GM19351 (cell line): ENCODE results near the gene FDXACB1.

Source experiments
- ATAC-seq: cut with Tn5 transposase; IDR thresholded peaks from one replicate; pipeline ENCODE4 v1.9.1; 2021; ENCODE audit warnings: mild to moderate bottlenecking, moderate library complexity; ENCODE audit not compliant: unreplicated experiment

Gene FDXACB1

GRCh38 chr11:111845276-111846028 is 33.5 kb downstream of the FDXACB1 start:
- no peak for ATAC-seq

GRCh38 chr11:111843661-111844060 is 35.3 kb downstream of the FDXACB1 start:
- no peak for ATAC-seq

- ATAC-seq = peak; percentile 76
These were observed 37.5 kb downstream of the FDXACB1 start for GRCh38 chr11:111841370-111842053.

GRCh38 chr11:111840143-111840542 is 38.8 kb downstream of the FDXACB1 start:
- ATAC-seq = no peak

- ATAC-seq = no peak
These were observed 40.9 kb downstream of the FDXACB1 start for GRCh38 chr11:111838054-111838453.

GRCh38 chr11:111837366-111837891 is 41.5 kb downstream of the FDXACB1 start:
- ATAC-seq = no peak

- ATAC-seq = peak; percentile 80
These were observed 42.2 kb downstream of the FDXACB1 start for GRCh38 chr11:111836721-111837120.

GRCh38 chr11:111836162-111836561 is 42.8 kb downstream of the FDXACB1 start:
- ATAC-seq = no peak

- no peak for ATAC-seq
These were observed 43.3 kb downstream of the FDXACB1 start for GRCh38 chr11:111835665-111836064.

- no peak for ATAC-seq
These were observed 44.4 kb downstream of the FDXACB1 start for GRCh38 chr11:111834432-111835163.

GRCh38 chr11:111833524-111833923 is 45.4 kb downstream of the FDXACB1 start:
- no peak for ATAC-seq

GRCh38 chr11:111829185-111829968 is 49.6 kb downstream of the FDXACB1 start:
- ATAC-seq = peak; percentile 70

- ATAC-seq = no peak
These were observed 52.5 kb downstream of the FDXACB1 start for GRCh38 chr11:111826322-111826950.
